Measurements from ENCODE around the gene CSGALNACT2. TPM values are rescaled to one million over a fixed set of nuclear protein-coding genes. Genes with fewer than 3 reads are reported as not detected.

The CSGALNACT2 gene
- total and polyA plus RNA-seq, 2 donors from 2014 or later: 4.8 to 20.0 TPM

DNA sequence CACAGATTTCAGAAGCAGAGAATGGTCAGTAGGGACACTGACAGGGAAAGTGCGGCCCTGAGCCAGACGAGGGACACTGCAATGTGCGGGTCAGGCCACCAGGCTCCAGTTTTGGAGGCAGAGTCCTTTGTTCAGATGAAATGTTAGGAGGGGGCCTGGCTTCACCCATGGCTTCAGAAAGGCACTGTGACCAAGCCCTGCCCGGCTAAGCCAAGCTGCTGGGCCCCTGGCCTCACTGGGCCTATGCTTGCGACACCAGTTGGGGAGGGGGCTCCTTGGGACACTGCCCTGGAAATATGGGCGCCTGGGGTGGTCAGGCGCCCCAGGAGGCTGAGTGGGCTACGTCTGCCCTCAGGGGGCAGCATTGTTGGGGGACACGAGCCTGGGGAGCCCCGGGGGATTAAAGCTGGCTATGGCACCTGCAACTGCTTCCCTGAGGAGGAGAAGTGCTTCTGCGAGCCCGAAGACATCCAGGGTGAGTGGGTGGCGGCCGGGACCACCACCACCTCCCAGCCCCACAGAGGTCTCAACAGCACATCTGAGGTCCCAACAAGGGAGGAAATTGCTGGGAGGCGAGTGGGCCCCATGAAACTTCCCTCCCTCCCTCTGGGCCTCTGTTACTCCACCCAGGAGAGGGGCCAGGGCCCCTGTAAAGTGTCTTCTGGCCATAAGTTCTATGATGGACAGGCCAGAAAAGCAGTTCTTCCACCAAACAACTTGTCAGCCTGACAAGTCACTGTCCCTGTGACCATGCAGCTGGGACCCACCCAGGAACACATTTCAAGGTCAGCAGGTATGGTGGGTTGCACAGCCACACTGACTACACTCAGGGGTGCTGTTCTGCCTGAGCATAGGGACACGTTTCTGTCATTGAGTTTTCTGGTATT, 24.8 kb upstream of the CSGALNACT2 start:
- H3K27ac ChIP-seq (ENCODE audit: low read depth in 2 of 2, low read length in 2 of 2): no peak overlapping the region
- FAIRE-seq: no peak
- TF ChIP-seq, protein P1, sequence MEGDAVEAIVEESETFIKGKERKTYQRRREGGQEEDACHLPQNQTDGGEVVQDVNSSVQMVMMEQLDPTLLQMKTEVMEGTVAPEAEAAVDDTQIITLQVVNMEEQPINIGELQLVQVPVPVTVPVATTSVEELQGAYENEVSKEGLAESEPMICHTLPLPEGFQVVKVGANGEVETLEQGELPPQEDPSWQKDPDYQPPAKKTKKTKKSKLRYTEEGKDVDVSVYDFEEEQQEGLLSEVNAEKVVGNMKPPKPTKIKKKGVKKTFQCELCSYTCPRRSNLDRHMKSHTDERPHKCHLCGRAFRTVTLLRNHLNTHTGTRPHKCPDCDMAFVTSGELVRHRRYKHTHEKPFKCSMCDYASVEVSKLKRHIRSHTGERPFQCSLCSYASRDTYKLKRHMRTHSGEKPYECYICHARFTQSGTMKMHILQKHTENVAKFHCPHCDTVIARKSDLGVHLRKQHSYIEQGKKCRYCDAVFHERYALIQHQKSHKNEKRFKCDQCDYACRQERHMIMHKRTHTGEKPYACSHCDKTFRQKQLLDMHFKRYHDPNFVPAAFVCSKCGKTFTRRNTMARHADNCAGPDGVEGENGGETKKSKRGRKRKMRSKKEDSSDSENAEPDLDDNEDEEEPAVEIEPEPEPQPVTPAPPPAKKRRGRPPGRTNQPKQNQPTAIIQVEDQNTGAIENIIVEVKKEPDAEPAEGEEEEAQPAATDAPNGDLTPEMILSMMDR (IDR thresholded peaks at IDR 0.05; ENCODE audit: borderline replicate concordance, extremely low read depth, insufficient read depth): no peak

DNA sequence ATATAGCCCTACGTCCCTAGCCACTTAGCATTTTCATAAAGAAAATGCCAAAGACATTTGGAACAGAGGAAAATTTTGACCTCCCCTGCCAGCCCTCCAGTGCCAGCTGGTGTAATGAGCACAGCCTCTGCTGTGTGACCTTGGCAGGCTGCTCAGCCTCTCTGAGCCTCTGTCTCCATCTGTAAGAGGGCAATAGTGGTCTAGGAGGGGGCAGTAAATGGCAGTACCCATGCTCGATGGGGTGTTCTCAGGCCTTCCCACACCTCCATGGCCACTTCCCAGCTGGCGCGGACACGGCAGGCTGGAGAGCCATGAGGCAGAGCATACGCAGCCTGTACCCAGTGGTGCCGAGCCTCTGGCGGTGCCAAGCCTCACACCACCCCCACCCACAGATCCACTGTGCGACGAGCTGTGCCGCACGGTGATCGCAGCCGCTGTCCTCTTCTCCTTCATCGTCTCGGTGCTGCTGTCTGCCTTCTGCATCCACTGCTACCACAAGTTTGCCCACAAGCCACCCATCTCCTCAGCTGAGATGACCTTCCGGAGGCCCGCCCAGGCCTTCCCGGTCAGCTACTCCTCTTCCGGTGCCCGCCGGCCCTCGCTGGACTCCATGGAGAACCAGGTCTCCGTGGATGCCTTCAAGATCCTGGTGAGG, 24.0 kb upstream of the CSGALNACT2 start:
- H3K27me3 ChIP-seq (ENCODE audit: control insufficient read depth, insufficient read depth, low read length): no peaks in the 10 kb centered on the region
- FAIRE-seq (no peak), DNase-seq (no peak)
- no peaks in the 10 kb centered on the region for H3K4me1 ChIP-seq (ENCODE audit: control insufficient read depth in 2 of 3, insufficient read depth in 2 of 3, low read depth in 1 of 3, low read length in 3 of 3)
- TF ChIP-seq, protein P1 (IDR thresholded peaks at IDR 0.05; ENCODE audit: borderline replicate concordance, extremely low read depth, insufficient read depth): no peak
- intact Hi-C loops (cut with DNase I): no loop called here
- no peak overlapping the region for H3K4me3 ChIP-seq (ENCODE audit: low read length in 3 of 3)
- no peak overlapping the region for H3K9ac ChIP-seq (ENCODE audit: low read length in 3 of 3)
- H3K9me3 ChIP-seq (ENCODE audit: control insufficient read depth in 2 of 3, insufficient read depth in 1 of 3, low read length in 3 of 3): no peaks in the 10 kb centered on the region
- no peak overlapping the region for H3K27ac ChIP-seq (ENCODE audit: low read depth in 2 of 2, low read length in 2 of 2)
- H3K36me3 ChIP-seq (ENCODE audit: control insufficient read depth in 2 of 3, insufficient read depth in 3 of 3, low read length in 3 of 3): no peaks in the 10 kb centered on the region

More for the DNA sequence above, 24.8 kb upstream of the CSGALNACT2 start:
- Histone ChIP-seq H3K27me3 (ENCODE audit: control insufficient read depth, insufficient read depth, low read length) (no peaks in the 10 kb centered on the region), H3K4me1 (ENCODE audit: control insufficient read depth in 2 of 3, insufficient read depth in 2 of 3, low read depth in 1 of 3, low read length in 3 of 3) (no peaks in the 10 kb centered on the region), H3K4me3 (ENCODE audit: low read length in 3 of 3) (no peak overlapping the region), H3K9me3 (ENCODE audit: control insufficient read depth in 2 of 3, insufficient read depth in 1 of 3, low read length in 3 of 3) (no peaks in the 10 kb centered on the region), H3K9ac (ENCODE audit: low read length in 3 of 3) (no peak overlapping the region), H3K36me3 (ENCODE audit: control insufficient read depth in 2 of 3, insufficient read depth in 3 of 3, low read length in 3 of 3) (no peaks in the 10 kb centered on the region)
- intact Hi-C loops (cut with DNase I): no loop called here
- DNase-seq: no peak

DNA sequence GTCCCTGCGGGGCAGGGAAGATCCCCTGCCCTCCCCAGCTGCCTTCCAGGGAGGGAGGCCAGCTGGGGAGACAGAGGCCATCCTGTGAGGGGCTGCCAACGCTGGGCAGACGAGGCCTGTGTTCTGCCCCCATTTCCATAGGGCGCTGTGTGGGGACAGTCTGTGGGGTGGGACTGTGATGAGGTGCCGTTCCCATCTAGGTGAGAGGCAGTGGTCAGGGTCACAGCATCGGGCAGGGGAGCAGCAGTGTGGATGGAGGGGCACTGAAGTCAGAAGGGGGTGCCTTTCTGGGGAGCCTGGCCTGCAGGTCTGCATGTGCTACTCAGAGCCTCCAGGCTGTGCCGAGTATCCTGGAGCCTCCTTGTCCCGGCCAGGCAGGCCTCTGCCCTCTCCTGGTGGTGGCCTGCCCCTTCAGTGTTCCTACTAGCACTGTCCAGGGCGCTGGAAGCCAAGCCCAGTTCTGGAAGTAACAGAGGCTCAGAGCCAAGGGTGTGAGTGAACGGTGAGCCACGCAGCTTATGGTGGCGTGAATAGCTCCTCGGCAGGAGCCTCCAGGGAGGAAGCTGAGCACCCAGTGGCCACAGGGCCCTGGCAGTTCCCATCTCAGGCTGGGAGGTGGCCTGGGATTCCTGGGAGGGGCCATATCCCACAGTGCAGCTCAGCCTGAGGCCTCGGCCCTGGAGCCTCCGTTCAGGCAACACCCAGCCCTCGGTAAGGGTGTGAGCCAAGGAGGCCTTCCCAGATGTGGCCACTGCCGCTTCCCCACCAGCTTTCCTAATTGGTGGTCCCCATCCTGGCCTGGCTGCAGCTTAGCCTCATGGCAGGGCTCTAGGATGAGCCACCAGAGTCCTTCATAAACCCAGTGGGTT, 23.3 kb upstream of the CSGALNACT2 start:
- Histone ChIP-seq H3K27me3 (ENCODE audit: control insufficient read depth, insufficient read depth, low read length) (no peaks in the 10 kb centered on the region), H3K27ac (ENCODE audit: low read depth in 2 of 2, low read length in 2 of 2) (no peak overlapping the region), H3K36me3 (ENCODE audit: control insufficient read depth in 2 of 3, insufficient read depth in 3 of 3, low read length in 3 of 3) (no peaks in the 10 kb centered on the region), H3K4me3 (ENCODE audit: low read length in 3 of 3) (no peak overlapping the region), H3K9ac (ENCODE audit: low read length in 3 of 3) (no peak overlapping the region), H3K4me1 (ENCODE audit: control insufficient read depth in 2 of 3, insufficient read depth in 2 of 3, low read depth in 1 of 3, low read length in 3 of 3) (no peaks in the 10 kb centered on the region), H3K9me3 (ENCODE audit: control insufficient read depth in 2 of 3, insufficient read depth in 1 of 3, low read length in 3 of 3) (no peaks in the 10 kb centered on the region)
- intact Hi-C loops (cut with DNase I): no loop called here
- DNase-seq: no peak
- TF ChIP-seq, protein P1 (IDR thresholded peaks at IDR 0.05; ENCODE audit: borderline replicate concordance, extremely low read depth, insufficient read depth): no peak
- no peak for FAIRE-seq

Data from kidney (tissue), 14 donors.